ENCODE results near the gene TREH.
"Not testable (repeated sequence)": the region's sequence is repeated elsewhere in the genome, so short reads cannot be mapped to it uniquely, and the experiment has no call there.

TREH gene

GRCh38 chr11:118679483-118679882 lies at the start of gene TREH:
Gene TREH, minus strand, starts transcription at chr11:118679650. Its CDS starts 23 bp downstream, at chr11:118679627.
- DNase-seq = no peak

GRCh38 chr11:118728112-118728511 lies 48.7 kb upstream of the TREH start:
- DNase-seq = not testable (repeated sequence)

- not testable (repeated sequence) for DNase-seq
Observed at GRCh38 chr11:118727721-118728066, 48.2 kb upstream of the TREH start.

- DNase-seq = not testable (repeated sequence)
Observed at GRCh38 chr11:118727001-118727720, 47.7 kb upstream of the TREH start.

DNA sequence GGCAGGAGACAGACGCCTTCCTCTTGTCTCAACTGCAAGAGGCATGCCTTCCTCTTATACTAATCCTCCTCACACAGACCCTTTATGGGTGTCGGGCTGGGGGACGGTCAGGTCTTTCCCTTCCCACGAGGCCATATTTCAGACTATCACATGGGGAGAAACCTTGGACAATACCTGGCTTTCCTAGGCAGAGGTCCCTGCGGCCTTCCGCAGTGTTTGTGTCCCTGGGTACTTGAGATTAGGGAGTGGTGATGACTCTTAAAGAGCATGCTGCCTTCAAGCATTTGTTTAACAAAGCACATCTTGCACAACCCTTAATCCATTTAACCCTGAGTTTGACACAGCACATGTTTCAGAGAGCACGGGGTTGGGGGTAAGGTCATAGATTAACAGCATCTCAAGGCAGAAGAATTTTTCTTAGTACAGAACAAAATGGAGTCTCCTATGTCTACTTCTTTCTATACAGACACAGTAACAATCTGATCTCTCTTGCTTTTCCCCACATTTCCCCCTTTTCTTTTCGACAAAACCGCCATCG lies 42.1 kb upstream of the TREH start:
- not testable (repeated sequence) for DNase-seq

- DNase-seq = not testable (repeated sequence)
Observed at GRCh38 chr11:118720740-118721139, 41.3 kb upstream of the TREH start.

GRCh38 chr11:118720078-118720477 lies 40.6 kb upstream of the TREH start:
- DNase-seq = not testable (repeated sequence)

DNA sequence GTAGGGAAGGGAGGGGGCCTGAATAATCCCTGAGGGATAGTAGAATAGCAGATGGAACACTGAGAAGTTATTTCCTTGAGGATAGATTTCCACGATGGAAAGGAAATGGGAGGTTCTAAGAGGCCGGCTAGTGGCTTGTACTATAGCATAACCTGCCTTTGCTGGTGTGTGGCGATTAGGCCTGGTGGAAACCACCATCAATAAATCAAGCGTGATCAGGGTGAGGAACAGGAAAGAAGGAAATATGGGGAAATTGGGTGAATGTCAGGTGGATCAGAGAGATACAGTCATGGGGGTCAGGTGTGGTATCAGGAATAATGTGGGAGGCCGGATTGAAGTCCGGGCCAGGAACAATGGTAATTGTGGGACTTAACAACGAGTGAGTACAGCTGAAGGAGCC lies 39.1 kb upstream of the TREH start:
- not testable (repeated sequence) for DNase-seq

DNA sequence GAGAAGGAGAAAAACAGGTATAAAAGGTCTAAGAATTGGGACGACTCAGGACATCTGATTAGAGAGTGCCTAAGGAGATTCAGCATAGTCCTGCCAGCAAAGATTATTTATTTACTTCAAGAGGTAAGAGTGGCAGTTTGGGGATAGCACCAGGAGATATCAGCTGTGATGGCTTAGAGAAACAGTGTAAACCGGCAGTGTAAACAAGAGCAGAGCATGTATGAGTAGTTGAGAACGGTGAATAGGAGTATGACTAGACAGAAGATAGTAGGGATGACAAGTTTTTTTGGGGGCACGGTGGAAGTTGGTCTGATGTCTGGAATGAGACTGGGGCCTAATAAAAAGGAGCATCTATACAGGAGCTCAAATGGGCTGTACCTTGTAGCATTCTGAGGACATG lies 38.3 kb upstream of the TREH start:
- DNase-seq = not testable (repeated sequence)

DNA sequence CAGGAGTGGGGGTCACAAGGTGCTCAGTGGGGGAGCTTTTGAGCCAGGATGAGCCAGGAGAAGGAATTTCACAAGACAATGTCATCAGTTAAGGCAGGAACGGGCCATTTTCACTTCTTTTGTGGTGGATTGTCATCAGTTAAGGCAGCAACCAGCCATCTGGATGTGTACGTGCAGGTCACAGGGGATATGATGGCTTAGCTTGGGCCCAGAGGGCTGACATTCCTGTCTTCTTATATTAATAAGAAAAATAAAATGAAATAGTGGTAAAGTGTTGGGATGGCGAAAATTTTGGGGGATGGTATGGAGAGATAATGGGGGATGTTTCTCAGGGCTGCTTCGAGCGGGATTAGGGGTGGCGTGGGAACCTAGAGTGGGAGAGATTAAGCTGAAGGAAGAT lies 37.8 kb upstream of the TREH start:
- not testable (repeated sequence) for DNase-seq

DNA sequence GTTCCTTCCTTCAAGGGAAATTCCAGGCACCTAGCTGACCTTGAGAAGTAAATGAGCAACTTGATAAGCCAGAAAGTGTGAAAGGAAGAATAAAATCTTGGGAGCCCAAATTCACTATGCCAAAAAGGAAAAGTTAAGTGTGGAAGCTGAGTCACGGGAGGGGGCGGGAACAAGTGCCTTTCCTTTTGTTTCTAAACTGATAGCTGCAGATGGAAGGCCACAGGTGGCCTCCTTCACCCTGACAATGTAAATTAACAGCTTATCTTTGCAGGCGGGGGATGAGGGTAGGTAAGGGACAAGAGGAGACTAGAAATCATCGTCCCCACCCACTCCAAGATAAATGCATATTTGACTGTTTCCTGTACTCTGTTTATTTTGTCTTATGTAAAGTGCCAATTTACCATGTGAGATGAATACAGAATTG lies 36.4 kb upstream of the TREH start:
- no peak for DNase-seq

- DNase-seq = no peak
Observed at GRCh38 chr11:118715245-118715831, 35.9 kb upstream of the TREH start.

DNA sequence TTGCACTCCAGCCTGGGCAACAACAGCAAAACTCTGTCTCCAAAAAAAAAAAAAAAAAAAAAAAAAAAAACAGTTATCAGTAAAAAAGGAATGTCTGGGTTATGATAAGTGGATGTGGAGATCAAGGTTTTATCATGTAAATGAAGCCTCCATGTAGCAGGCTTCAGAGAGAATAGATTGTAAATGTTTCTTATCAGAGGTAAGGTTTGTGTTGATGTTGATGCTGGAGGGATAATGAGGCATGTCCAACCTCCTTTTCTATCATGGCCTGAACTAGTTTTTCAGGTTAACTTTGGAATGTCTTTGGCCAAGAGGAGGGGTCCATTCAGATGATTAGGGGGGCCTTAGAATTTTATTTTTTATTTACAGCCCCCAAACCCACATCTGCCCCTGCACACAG lies 35.4 kb upstream of the TREH start:
- no peak for DNase-seq

DNA sequence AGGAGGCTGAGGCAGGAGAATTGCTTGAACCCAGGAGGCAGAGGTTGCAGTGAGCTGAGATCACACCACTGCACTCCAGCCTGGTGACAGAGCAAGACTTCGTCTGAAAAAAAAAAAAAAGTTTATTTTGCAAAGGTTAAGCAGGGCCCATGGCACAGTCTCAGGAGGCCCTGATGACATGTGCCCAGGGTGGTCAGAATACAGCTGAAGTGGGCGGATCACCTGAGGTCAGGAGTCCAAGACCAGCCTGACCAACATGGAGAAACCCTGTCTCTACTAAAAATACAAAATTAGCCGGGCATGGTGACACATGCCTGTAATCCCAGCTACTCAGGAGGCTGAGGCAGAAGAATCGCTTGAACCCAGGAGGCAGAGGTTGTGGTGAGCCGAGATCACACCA lies 35.0 kb upstream of the TREH start:
- not testable (repeated sequence) for DNase-seq

GRCh38 chr11:118708296-118708695 lies 28.8 kb upstream of the TREH start:
- DNase-seq = no peak

DNA sequence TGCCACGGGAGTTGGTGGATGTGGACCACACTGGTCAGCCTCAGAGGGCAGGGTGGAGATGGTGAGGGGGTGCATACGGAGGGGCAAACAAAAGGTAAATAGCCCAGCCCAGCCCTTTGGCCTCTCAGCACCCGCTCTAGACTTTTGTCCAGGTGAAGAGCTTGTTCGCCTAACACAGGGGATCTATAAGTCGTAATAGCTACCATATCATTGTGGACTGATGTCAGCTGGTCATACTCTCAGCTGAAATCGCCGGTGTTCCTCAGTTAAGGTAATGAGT lies 27.0 kb upstream of the TREH start:
- no peak for DNase-seq

- no peak for DNase-seq
Observed at GRCh38 chr11:118705791-118706545, 26.5 kb upstream of the TREH start.

GRCh38 chr11:118705111-118705741 lies 25.8 kb upstream of the TREH start:
- DNase-seq = no peak

- DNase-seq = no peak
Observed at GRCh38 chr11:118703563-118704106, 24.2 kb upstream of the TREH start.

DNA sequence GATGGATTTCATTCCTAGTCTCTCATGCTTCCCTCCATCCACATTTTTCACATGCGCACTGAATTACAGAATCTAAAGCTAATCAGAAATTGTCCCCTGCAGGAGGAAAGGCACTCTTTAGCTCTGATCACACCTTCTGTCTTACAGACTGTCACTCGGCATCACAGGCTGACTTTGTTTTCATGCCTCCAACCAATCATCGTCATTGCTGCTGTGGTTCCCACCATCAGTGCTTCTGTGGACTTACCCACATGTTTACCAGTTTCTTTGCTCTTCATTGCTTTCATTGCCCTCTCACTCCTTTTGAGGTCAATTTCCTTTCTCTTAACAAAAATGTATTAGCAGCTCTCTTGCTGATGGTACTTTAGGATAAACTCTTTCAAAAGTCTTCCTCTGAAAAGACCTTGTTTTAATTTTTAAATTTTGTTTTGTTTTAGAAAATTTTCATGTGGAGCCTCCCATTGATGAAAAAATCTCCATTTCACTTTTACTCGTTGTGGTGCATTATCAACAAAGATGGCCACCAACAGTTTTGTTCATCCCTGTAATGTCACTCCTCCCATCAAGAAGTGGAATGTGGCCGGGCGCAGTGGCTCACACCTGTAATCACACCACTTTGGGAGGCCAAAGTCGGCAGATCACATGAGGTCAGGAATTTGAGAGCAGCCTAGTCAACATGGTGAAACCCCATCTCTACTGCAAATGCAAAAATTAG lies 20.2 kb upstream of the TREH start:
- no peak for DNase-seq

DNA sequence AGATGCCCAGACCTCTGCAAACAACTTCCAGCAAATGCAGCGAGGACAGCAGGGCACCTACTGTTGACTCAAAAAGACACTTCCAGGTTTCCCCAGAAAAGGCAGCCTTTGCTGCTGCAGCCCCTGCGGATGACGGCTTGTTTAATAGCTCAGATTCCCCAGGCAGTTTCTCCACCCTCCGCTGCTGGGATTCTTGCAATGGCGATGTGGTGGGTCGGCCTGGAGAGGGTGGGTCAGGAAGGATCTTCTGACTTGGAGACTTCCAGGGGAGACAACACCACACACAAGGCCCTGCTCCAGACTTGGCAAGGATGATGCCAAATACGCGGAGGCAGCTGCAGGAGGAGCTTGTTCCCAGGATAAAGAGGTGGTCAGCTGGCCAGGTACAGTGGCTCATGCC lies 17.9 kb upstream of the TREH start:
- no peak for DNase-seq

GRCh38 chr11:118696673-118697226 lies 17.3 kb upstream of the TREH start:
- DNase-seq = no peak

Measured in DMS 273 treated with DMSO at 0.1 percent for 48 hours (cell line).